ENCODE data around the gene HPN.

HPN gene

DNA sequence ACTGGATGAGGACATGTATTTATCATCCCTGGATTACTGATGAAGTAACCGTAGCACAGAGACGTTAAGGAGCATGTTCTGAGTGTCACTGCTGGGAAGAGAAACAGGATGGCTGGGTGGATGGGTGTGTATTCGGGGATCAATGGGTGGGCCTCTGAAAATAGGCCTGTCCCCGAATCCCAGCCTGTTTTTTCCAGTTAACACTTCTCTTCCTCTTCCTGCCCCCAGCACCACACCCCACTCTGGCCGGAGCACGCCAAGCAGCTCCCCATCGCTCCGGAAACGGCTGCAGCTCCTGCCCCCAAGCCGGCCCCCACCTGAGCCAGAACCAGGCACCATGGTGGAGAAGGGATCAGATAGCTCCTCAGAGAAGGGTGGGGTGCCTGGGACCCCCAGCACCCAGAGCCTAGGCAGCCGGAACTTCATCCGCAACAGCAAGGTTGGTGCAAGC, 32.6 kb upstream of the HPN start:
- Histone ChIP-seq H3K4me2 (ENCODE audit: low read depth, low read length) (no peak overlapping the region), H3K27me3 (replicated peaks; ENCODE audit: insufficient read depth, low read length) (no peaks in the 10 kb centered on the region), H3K9me2 (replicated peaks; ENCODE audit: insufficient read depth, low read length) (no peaks in the 10 kb centered on the region), H2AFZ (ENCODE audit: low read length) (no peak overlapping the region), H3K9me3 (replicated peaks; ENCODE audit: insufficient read depth, low read length) (no peaks in the 10 kb centered on the region), H3K9ac (ENCODE audit: low read length) (no peak overlapping the region), H3K79me2 (ENCODE audit: low read length) (no peaks in the 10 kb centered on the region), H3F3A (ENCODE audit: insufficient read depth, low read length) (no peaks in the 10 kb centered on the region), H4K20me1 (ENCODE audit: insufficient read depth, low read length) (no peaks in the 10 kb centered on the region), H3K27ac (ENCODE audit: low read length) (no peak overlapping the region), H3K4me1 (ENCODE audit: low read length) (no peaks in the 10 kb centered on the region), H3K36me3 (replicated peaks; ENCODE audit: insufficient read depth, low read length) (no peaks in the 10 kb centered on the region), H3K4me3 (ENCODE audit: low read length) (no peak overlapping the region)
- no peak for DNase-seq
- TF ChIP-seq EZH2phosphoT487 (IDR thresholded peaks at IDR 0.05; ENCODE audit: low read length), result no peak
- TF ChIP-seq EZH2 (optimal IDR thresholded peaks at IDR 0.05; ENCODE audit: low read depth, low read length), result no peak
- TF ChIP-seq, protein P1, sequence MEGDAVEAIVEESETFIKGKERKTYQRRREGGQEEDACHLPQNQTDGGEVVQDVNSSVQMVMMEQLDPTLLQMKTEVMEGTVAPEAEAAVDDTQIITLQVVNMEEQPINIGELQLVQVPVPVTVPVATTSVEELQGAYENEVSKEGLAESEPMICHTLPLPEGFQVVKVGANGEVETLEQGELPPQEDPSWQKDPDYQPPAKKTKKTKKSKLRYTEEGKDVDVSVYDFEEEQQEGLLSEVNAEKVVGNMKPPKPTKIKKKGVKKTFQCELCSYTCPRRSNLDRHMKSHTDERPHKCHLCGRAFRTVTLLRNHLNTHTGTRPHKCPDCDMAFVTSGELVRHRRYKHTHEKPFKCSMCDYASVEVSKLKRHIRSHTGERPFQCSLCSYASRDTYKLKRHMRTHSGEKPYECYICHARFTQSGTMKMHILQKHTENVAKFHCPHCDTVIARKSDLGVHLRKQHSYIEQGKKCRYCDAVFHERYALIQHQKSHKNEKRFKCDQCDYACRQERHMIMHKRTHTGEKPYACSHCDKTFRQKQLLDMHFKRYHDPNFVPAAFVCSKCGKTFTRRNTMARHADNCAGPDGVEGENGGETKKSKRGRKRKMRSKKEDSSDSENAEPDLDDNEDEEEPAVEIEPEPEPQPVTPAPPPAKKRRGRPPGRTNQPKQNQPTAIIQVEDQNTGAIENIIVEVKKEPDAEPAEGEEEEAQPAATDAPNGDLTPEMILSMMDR (IDR thresholded peaks at IDR 0.05; ENCODE audit: low read length), result no peak

DNA sequence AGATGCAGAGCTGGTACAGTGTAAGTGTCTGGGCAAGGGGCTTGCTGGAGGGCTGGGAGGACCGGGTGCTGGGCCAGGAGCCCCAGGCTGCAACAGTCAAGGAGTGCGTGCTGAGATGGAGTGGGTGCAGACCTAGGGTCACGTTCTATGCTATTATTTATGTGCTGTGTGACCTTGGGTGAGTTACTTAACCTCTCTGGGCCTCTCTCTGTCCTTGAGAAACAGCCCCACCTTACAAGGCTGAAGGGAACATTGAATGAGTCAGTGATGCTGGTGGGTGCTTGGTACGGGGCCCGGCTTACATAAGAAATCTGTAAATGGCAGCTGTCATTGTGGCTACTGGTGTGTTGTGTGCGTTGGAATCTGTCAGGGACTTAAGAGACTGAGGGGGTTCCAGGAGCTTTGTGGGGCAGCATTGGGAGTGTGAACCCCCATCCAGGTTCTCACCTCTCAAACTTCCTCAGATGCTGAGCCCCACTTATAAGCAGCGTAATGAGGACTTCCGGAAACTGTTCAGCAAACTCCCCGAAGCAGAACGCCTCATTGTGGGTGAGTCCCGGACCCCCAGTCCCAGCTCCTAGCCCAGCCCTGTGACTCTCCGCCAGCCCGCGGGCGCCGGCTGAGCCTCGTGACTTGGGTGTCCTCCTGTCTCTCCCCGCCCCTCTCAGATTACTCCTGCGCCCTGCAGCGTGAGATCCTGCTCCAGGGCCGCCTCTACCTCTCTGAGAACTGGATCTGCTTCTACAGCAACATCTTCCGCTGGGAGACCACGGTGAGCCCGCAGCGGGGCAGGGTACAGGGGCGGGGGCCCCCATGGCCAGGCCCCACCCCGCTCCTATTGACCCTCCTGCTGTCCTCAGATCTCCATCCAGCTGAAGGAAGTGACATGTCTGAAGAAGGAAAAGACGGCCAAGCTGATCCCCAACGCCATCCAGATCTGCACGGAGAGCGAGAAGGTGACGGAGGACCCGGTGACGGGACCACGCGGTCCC, 31.8 kb upstream of the HPN start:
- Histone ChIP-seq H3K27ac (ENCODE audit: low read length) (no peak overlapping the region), H3F3A (ENCODE audit: insufficient read depth, low read length) (no peaks in the 10 kb centered on the region), H3K36me3 (replicated peaks; ENCODE audit: insufficient read depth, low read length) (no peaks in the 10 kb centered on the region), H2AFZ (ENCODE audit: low read length) (no peak overlapping the region), H3K9me2 (replicated peaks; ENCODE audit: insufficient read depth, low read length) (no peaks in the 10 kb centered on the region), H3K9me3 (replicated peaks; ENCODE audit: insufficient read depth, low read length) (no peaks in the 10 kb centered on the region), H4K20me1 (ENCODE audit: insufficient read depth, low read length) (no peaks in the 10 kb centered on the region), H3K79me2 (ENCODE audit: low read length) (no peaks in the 10 kb centered on the region), H3K4me1 (ENCODE audit: low read length) (no peaks in the 10 kb centered on the region), H3K4me2 (ENCODE audit: low read depth, low read length) (no peak overlapping the region), H3K27me3 (replicated peaks; ENCODE audit: insufficient read depth, low read length) (no peaks in the 10 kb centered on the region), H3K4me3 (ENCODE audit: low read length) (no peak overlapping the region), H3K9ac (ENCODE audit: low read length) (no peak overlapping the region)
- no peak for DNase-seq
- TF ChIP-seq, protein P1 (IDR thresholded peaks at IDR 0.05; ENCODE audit: low read length), result no peak
- TF ChIP-seq EZH2 (optimal IDR thresholded peaks at IDR 0.05; ENCODE audit: low read depth, low read length) (no peak), EZH2phosphoT487 (IDR thresholded peaks at IDR 0.05; ENCODE audit: low read length) (no peak)

DNA sequence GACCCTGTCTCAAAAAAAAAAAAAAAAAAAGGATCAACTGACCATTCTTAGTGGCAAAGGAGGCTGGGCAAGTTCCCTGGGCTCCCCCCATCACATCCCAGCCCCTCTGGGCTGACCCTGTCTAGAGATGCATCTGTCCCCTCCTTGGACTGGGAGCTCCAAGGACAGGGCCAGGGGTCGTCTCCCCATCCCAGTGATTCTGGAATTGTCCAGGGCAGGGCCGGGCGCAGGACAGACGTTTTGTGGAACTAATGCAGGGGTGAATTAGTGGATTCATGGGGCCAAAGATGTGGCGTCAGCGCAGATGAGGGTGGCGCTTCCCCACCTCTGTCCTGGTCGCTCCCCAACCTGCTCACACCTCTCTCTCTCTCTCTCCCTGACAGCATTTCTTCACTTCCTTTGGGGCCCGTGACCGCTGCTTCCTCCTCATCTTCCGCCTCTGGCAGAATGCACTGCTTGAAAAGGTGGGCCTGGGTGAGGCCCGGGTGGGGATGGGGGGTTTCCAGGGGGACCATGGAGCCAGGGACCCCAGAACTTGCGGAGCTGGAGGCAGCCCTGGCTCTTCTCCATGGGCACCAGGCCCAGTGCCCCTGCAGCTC, 30.3 kb upstream of the HPN start:
- H4K20me1 ChIP-seq (ENCODE audit: insufficient read depth, low read length), result no peaks in the 10 kb centered on the region
- no peak overlapping the region for H2AFZ ChIP-seq (ENCODE audit: low read length)
- no peak overlapping the region for H3K4me3 ChIP-seq (ENCODE audit: low read length)
- no peak for DNase-seq
- no peak overlapping the region for H3K9ac ChIP-seq (ENCODE audit: low read length)
- H3K4me2 ChIP-seq (ENCODE audit: low read depth, low read length), result no peak overlapping the region
- no peak for TF ChIP-seq EZH2phosphoT487 (IDR thresholded peaks at IDR 0.05; ENCODE audit: low read length)
- TF ChIP-seq EZH2 (optimal IDR thresholded peaks at IDR 0.05; ENCODE audit: low read depth, low read length), result no peak
- TF ChIP-seq, protein P1 (IDR thresholded peaks at IDR 0.05; ENCODE audit: low read length), result no peak
- H3K27ac ChIP-seq (ENCODE audit: low read length), result no peak overlapping the region
- no peaks in the 10 kb centered on the region for H3K9me3 ChIP-seq (replicated peaks; ENCODE audit: insufficient read depth, low read length)
- no peaks in the 10 kb centered on the region for H3F3A ChIP-seq (ENCODE audit: insufficient read depth, low read length)
- H3K27me3 ChIP-seq (replicated peaks; ENCODE audit: insufficient read depth, low read length), result no peaks in the 10 kb centered on the region
- no peaks in the 10 kb centered on the region for H3K36me3 ChIP-seq (replicated peaks; ENCODE audit: insufficient read depth, low read length)
- no peaks in the 10 kb centered on the region for H3K79me2 ChIP-seq (ENCODE audit: low read length)
- no peaks in the 10 kb centered on the region for H3K9me2 ChIP-seq (replicated peaks; ENCODE audit: insufficient read depth, low read length)
- no peaks in the 10 kb centered on the region for H3K4me1 ChIP-seq (ENCODE audit: low read length)

Data from MM.1S (cell line).